Right lobe of liver (tissue), 4 donors: ENCODE measurements around the gene TSSK2.

ENCODE experiments used
- CTCF ChIP-seq, 4 donors: fragments of 200-600 bp in 3 of 4; fragments of 450-650 bp in 1 of 4; IDR thresholded peaks; one replicate each; pipeline versions ENCODE4 v1.5.1 to v1.8.0; 2016 to 2022; ENCODE audit warnings: antibody characterized with exemption in 4 of 4, mild to moderate bottlenecking in 2 of 4
- POLR2A ChIP-seq: fragments of 450-650 bp; IDR thresholded peaks from one replicate; pipeline ENCODE4 v1.6.1; 2017; ENCODE audit warnings: antibody characterized with exemption, mild to moderate bottlenecking
- donor health status: DM: no; HTN: no; CAD: no.
- donor health status: DM: no; HTN: no; CAD: no.
- donor health status: DM: no; HTN: yes; CAD: no.

DNA sequence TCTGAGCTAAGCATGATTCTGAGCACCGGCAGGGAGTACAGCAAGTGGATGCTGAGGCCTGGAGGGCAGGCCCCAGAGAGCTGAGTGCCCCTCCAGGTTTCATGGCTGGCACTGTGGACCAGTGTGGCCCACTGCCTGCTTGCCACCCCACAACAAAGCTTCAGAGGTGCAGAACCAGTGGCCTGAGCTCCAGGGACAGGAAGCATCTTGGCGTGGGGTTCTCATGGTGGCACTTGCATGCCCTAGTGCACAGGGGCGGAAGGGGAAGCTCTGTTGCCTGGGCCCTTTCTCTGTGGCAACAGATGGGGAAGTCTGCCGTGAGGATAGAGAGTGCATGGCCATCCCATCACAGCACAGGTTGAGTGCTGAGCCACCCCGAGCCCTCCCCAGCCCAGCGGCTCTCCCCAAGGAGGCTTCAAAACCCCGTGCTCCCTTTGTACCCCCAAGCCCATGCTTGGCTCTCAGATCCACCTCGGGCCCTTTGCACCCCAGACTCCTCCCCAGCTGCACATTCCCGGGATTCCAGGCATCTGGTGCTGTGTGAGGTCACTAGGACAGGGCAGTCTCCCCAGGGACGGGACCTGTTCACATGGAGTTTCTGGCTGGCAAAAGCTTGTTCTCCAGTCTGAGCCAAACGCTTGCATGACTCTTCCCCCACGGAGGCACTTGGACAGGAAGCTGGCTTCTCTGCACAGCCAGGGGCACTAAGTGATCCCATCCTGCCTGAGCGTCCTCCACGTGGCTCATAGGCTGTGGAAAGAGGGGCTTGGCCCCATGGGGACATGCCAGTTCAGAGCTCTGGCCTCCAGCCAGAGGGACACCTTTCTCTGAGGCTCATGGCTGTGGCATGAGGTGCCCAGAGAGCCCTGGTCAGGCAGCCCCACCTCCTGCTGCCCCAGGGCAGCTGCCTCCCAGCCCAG lies 43.3 kb downstream of the TSSK2 start:
- TF ChIP-seq CTCF (IDR thresholded peaks at IDR 0.05): no peak
- peak; percentile 37 for TF ChIP-seq POLR2A
